ENCODE measurements around the gene ZDHHC24.

ZDHHC24 gene

GRCh38 chr11:66473608-66474515 is 72.0 kb downstream of the ZDHHC24 start:
- no peak for DNase-seq (ENCODE audit: low read depth in 2 of 2)

GRCh38 chr11:66473167-66473566 is 72.7 kb downstream of the ZDHHC24 start:
- no peak for DNase-seq (ENCODE audit: low read depth in 2 of 2)

GRCh38 chr11:66472054-66472453 is 73.8 kb downstream of the ZDHHC24 start:
- DNase-seq (ENCODE audit: low read depth in 2 of 2), result no peak

DNA sequence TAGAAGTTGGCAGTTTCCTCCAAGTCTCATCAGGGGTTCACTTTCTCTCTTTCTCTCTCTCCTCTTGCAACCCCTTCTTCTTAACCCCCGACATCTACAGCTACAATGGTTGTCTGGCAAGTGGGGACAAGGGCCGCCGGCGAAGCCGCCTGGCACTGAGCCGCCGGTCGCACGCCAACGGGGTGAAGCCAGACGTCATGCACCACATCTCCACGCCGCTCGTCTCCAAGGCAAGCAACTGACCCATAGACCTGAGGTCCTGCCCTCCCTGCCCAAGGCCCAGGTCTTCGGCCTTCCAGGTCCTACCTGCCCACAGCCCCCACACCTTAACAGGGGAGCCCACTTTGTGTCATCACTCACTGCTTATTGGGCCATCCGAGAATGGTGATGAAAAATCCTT is 74.7 kb downstream of the ZDHHC24 start:
- no peak for DNase-seq (ENCODE audit: low read depth in 2 of 2)
